Fibroblast of mammary gland (primary cell): ENCODE measurements around the gene TACC2.

Source experiments
- DNase-seq: peaks from one replicate; pipeline ENCODE4 v3.0.0-alpha.2; 2010; ENCODE audit warnings: low read depth
- H3K4me3 ChIP-seq: 2 replicates; pipeline ENCODE4 v1.5.1; 2011; ENCODE audit warnings: low read depth, mild to moderate bottlenecking, low read length, moderate library complexity; ENCODE audit not compliant: control insufficient read depth
- CTCF ChIP-seq: conservative IDR thresholded peaks from 2 replicates; pipeline ENCODE4 v1.5.1; 2011; ENCODE audit warnings: low read depth, low read length, inconsistent platforms; ENCODE audit not compliant: control insufficient read depth, insufficient read depth

TACC2 gene

GRCh38 chr10:122182308-122182707 lies 193.3 kb downstream of the TACC2 start:
- H3K4me3 ChIP-seq = no peak overlapping the region
- no peak for DNase-seq
- TF ChIP-seq CTCF = no peak

- TF ChIP-seq CTCF = no peak
- DNase-seq = no peak
- H3K4me3 ChIP-seq = no peak overlapping the region
Observed at GRCh38 chr10:122184254-122184653, 195.3 kb downstream of the TACC2 start.

- DNase-seq = no peak
- no peak overlapping the region for H3K4me3 ChIP-seq
- no peak for TF ChIP-seq CTCF
Observed at GRCh38 chr10:122185643-122186042, 196.7 kb downstream of the TACC2 start.

GRCh38 chr10:122186816-122187810 lies 198.2 kb downstream of the TACC2 start:
- no peak overlapping the region for H3K4me3 ChIP-seq
- no peak for TF ChIP-seq CTCF
- DNase-seq = no peak

- no peak for TF ChIP-seq CTCF
- no peak overlapping the region for H3K4me3 ChIP-seq
- DNase-seq = no peak
Observed at GRCh38 chr10:122188706-122189105, 199.7 kb downstream of the TACC2 start.

- no peak for TF ChIP-seq CTCF
- no peak overlapping the region for H3K4me3 ChIP-seq
- DNase-seq = no peak
Observed at GRCh38 chr10:122189185-122189584, 200.2 kb downstream of the TACC2 start.
